Memory B cell (primary cell): ENCODE data around the gene PCDHGA12.
"Not testable (repeated sequence)": the region's sequence is repeated elsewhere in the genome, so short reads cannot be mapped to it uniquely, and the experiment has no call there.

Experiments
- ATAC-seq: fragments of 150-1000 bp; cut with Tn5 transposase; 2 replicates; pipeline ENCODE4 v1.10.0; 2021; ENCODE audit warnings: low read depth, mild to moderate bottlenecking, moderate library complexity
- DNase-seq, 2 donors: peaks; one replicate each; pipeline ENCODE4 v3.0.0; 2022; ENCODE audit warnings: low spot score in 2 of 2
- H3K27ac Mint-ChIP-seq: one replicate; pipeline ENCODE4 v1.8.0; 2022; ENCODE audit warnings: mild to moderate bottlenecking, moderate library complexity, mixed read lengths
- H3K27me3 Mint-ChIP-seq: one replicate; pipeline ENCODE4 v1.8.0; 2022; ENCODE audit warnings: mixed read lengths
- H3K36me3 Mint-ChIP-seq: one replicate; pipeline ENCODE4 v1.8.0; 2022; ENCODE audit warnings: mild to moderate bottlenecking, mixed read lengths
- H3K4me1 Mint-ChIP-seq: one replicate; pipeline ENCODE4 v1.8.0; 2022; ENCODE audit warnings: mixed read lengths
- H3K4me3 Mint-ChIP-seq: one replicate; pipeline ENCODE4 v1.8.0; 2022; ENCODE audit warnings: mild to moderate bottlenecking, moderate library complexity, mixed read lengths
- H3K9me3 Mint-ChIP-seq: one replicate; pipeline ENCODE4 v1.8.0; 2022; ENCODE audit warnings: mixed read lengths

Gene PCDHGA12

DNA sequence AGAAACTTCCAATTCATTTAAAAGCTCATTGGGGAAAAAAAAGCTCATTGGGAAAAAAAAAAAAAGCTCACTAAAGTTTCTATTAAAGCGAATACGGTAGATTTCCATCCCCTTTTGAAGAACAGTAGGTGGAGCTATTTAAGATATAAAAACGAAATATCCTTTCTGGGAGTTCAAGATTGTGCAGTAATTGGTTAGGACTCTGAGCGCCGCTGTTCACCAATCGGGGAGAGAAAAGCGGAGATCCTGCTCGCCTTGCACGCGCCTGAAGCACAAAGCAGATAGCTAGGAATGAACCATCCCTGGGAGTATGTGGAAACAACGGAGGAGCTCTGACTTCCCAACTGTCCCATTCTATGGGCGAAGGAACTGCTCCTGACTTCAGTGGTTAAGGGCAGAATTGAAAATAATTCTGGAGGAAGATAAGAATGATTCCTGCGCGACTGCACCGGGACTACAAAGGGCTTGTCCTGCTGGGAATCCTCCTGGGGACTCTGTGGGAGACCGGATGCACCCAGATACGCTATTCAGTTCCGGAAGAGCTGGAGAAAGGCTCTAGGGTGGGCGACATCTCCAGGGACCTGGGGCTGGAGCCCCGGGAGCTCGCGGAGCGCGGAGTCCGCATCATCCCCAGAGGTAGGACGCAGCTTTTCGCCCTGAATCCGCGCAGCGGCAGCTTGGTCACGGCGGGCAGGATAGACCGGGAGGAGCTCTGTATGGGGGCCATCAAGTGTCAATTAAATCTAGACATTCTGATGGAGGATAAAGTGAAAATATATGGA lies at the start of gene PCDHGA12:
Gene PCDHGA12, plus strand, starts transcription at position 176 of the 782 bp plus-strand sequence. Its CDS starts 253 bp downstream, at position 429.
- peak; percentile 83 for ATAC-seq
- Mint-ChIP-seq H3K4me3 (peak within 1 kb of the TSS; percentile 91), H3K36me3 (peaks cover 8% of the 10 kb centered on the region), H3K9me3 (peaks cover 12% of the 10 kb centered on the region), H3K27me3 (peaks cover 10% of the 10 kb centered on the region), H3K27ac (peak within 1 kb of the TSS; percentile 74), H3K4me1 (peaks cover 6% of the 10 kb centered on the region)
- DNase-seq: peak in 1 of 2 donors; percentile 51

DNA sequence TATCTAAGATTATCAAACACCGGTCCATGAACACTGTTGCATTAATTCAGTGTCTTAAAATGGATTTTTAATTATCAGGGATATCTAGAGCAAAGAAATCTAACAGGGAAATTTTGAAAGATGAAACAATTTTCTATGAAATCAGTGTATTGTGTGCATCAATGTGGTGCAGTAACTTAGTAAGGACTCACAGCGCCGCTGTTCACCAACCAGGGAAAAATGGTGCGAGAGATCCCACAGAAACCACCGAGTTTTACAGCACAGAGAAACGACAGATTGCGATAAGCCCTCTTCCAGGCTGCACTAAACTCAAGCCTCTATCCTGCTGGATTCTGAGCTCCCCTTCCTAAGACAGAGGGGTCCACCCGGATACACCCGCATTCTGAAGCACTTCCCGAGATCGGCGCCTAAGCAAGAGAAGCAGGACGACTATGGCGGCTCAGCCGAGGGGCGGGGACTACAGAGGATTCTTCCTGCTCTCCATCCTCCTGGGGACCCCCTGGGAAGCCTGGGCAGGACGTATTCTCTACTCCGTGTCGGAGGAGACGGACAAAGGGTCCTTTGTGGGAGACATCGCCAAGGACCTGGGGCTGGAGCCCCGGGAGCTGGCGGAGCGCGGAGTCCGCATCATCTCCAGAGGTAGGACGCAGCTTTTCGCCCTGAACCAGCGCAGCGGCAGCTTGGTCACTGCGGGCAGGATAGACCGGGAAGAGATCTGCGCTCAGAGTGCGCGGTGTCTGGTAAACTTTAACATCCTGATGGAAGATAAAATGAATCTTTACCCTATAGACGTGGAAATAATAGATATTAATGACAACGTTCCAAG lies 47.6 kb upstream of the PCDHGA12 start, which contains the start of gene PCDHGA7:
Gene PCDHGA7, plus strand, starts transcription at position 274 of the 826 bp plus-strand sequence. Its CDS starts 158 bp downstream, at position 432.
- no peak for ATAC-seq
- no peak within 1 kb of the TSS for H3K27ac Mint-ChIP-seq
- DNase-seq: peak in 1 of 2 donors; percentile 9
- H3K9me3 Mint-ChIP-seq: peaks cover 7% of the 10 kb centered on the region
- H3K4me1 Mint-ChIP-seq: no peaks in the 10 kb centered on the region
- H3K36me3 Mint-ChIP-seq: peaks cover 3% of the 10 kb centered on the region
- peaks cover 21% of the 10 kb centered on the region for H3K27me3 Mint-ChIP-seq
- peak within 1 kb of the TSS; percentile 78 for H3K4me3 Mint-ChIP-seq

DNA sequence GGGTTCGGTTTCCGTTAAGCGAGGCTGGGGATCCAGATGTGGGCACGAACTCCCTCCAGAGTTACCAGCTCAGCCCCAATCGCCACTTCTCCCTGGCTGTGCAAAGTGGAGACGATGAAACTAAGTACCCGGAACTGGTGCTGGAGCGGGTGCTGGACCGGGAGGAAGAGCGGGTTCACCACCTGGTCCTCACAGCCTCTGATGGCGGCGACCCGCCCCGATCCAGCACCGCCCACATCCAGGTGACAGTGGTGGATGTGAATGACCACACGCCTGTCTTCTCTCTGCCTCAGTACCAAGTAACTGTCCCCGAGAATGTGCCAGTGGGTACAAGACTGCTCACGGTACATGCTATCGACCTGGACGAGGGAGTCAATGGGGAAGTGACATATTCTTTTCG lies 47.0 kb upstream of the PCDHGA12 start:
- no peak for DNase-seq
- ATAC-seq: no peak
- Mint-ChIP-seq H3K4me3 (no peak overlapping the region), H3K36me3 (peaks cover 3% of the 10 kb centered on the region), H3K9me3 (peaks cover 7% of the 10 kb centered on the region), H3K27ac (no peak overlapping the region), H3K27me3 (peaks cover 21% of the 10 kb centered on the region), H3K4me1 (no peaks in the 10 kb centered on the region)

DNA sequence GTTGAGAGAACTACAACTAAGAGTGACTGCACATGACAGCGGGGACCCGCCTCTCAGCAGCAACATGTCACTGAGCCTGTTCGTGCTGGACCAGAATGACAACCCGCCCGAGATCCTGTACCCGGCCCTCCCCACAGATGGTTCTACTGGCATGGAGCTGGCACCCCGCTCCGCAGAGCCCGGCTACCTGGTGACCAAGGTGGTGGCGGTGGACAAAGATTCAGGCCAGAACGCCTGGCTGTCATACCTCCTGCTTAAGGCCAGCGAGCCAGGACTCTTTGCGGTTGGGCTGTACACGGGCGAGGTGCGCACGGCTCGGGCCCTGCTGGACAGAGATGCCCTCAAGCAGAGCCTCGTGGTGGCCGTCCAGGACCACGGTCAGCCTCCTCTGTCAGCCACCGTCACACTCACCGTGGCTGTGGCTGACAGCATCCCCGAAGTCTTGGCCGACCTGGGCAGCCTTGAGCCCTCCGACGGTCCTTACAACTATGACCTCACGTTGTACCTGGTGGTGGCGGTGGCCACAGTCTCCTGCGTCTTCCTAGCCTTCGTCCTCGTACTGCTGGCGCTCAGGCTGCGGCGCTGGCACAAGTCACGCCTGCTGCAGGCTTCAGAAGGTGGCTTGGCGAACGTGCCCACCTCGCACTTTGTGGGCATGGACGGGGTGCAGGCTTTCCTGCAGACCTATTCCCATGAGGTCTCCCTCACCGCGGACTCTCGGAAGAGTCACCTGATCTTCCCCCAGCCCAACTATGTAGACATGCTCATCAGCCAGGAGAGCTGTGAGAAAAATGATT lies 45.6 kb upstream of the PCDHGA12 start:
- H3K27ac Mint-ChIP-seq: no peak overlapping the region
- H3K36me3 Mint-ChIP-seq: no peaks in the 10 kb centered on the region
- ATAC-seq (no peak), DNase-seq (no peak)
- H3K4me1 Mint-ChIP-seq: no peaks in the 10 kb centered on the region
- H3K4me3 Mint-ChIP-seq: no peak overlapping the region
- peaks cover 6% of the 10 kb centered on the region for H3K9me3 Mint-ChIP-seq
- H3K27me3 Mint-ChIP-seq: peaks cover 21% of the 10 kb centered on the region

DNA sequence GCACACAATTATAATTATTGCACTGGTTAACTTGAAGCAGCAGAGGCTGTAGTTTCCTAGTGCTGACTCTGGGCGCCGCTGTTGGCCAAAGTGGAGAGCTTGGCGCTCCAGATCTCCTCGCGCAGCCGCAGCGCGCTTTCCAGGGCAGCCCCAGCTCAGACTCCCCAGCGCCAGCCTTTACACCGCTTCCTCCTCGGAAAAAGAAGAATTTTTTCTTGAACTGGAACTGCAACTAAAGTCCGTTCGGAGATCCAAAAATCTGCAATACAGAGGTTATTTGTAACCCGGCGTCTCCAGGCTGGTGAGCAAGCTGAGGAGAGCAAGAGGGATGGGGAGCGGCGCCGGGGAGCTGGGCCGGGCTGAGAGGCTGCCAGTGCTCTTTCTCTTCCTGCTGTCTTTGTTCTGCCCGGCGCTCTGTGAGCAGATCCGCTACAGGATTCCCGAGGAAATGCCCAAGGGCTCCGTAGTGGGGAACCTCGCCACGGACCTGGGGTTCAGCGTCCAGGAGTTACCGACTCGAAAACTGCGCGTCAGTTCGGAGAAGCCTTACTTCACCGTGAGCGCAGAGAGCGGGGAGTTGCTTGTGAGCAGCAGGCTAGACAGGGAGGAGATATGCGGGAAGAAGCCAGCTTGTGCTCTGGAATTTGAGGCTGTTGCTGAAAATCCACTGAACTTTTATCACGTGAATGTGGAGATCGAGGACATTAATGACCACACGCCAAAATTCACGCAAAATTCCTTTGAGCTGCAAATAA lies 42.6 kb upstream of the PCDHGA12 start, which contains the start of gene PCDHGB4:
Gene PCDHGB4, plus strand, starts transcription at position 142 of the 755 bp plus-strand sequence. Its CDS starts 187 bp downstream, at position 329.
- H3K36me3 Mint-ChIP-seq, H3K27ac Mint-ChIP-seq: not testable (repeated sequence)
- ATAC-seq: peak; percentile 58

DNA sequence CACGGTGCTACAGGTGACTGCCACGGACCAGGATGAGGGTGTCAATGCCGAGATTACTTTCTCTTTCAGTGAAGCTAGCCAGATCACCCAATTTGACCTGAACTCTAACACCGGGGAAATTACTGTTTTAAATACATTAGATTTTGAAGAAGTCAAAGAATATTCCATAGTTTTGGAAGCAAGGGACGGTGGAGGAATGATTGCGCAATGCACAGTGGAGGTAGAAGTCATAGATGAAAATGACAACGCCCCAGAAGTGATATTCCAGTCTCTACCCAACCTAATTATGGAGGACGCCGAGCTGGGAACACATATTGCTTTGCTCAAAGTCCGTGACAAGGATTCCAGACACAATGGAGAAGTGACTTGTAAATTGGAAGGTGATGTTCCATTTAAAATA lies 41.6 kb upstream of the PCDHGA12 start:
- H3K27ac Mint-ChIP-seq: no peak overlapping the region
- H3K27me3 Mint-ChIP-seq: peaks cover 18% of the 10 kb centered on the region
- H3K9me3 Mint-ChIP-seq: peaks cover 4% of the 10 kb centered on the region
- peaks cover 2% of the 10 kb centered on the region for H3K4me1 Mint-ChIP-seq
- DNase-seq: no peak
- no peak for ATAC-seq
- peaks cover 5% of the 10 kb centered on the region for H3K36me3 Mint-ChIP-seq
- H3K4me3 Mint-ChIP-seq: no peak overlapping the region

More for the DNA sequence above, 42.6 kb upstream of the PCDHGA12 start, which contains the start of gene PCDHGB4:
- peak in 1 of 2 donors; percentile 16 for DNase-seq
- H3K4me1 Mint-ChIP-seq, H3K9me3 Mint-ChIP-seq: not testable (repeated sequence)
- peak within 1 kb of the TSS; percentile 34 for H3K4me3 Mint-ChIP-seq
- H3K27me3 Mint-ChIP-seq: peaks cover 21% of the 10 kb centered on the region

DNA sequence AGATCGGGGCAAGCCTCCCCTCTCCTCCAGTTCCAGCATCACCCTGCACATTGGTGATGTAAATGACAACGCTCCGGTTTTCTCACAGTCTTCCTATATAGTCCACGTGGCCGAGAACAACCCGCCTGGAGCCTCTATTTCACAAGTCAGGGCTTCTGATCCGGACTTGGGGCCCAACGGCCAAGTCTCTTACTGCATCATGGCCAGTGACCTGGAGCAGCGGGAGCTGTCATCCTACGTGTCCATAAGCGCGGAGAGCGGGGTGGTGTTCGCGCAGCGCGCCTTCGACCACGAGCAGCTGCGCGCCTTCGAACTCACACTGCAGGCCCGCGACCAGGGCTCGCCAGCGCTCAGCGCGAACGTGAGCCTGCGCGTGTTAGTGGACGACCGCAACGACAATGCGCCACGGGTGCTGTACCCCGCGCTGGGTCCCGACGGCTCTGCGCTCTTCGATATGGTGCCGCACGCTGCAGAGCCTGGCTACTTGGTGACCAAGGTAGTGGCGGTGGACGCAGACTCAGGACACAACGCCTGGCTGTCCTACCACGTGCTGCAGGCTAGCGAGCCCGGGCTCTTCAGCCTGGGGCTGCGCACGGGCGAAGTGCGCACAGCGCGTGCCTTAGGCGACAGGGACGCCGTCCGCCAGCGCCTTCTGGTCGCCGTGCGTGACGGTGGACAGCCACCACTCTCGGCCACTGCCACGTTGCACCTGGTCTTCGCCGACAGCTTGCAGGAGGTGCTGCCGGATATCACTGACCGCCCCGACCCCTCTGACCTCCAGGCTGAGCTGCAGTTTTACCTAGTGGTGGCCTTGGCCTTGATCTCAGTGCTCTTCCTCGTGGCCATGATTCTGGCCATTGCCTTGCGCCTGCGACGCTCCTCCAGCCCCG lies 40.9 kb upstream of the PCDHGA12 start:
- Mint-ChIP-seq H3K27me3 (peaks cover 21% of the 10 kb centered on the region), H3K36me3 (peaks cover 5% of the 10 kb centered on the region), H3K27ac (no peak overlapping the region), H3K9me3 (peaks cover 8% of the 10 kb centered on the region), H3K4me3 (no peak overlapping the region), H3K4me1 (peaks cover 2% of the 10 kb centered on the region)
- DNase-seq (no peak), ATAC-seq (no peak)

DNA sequence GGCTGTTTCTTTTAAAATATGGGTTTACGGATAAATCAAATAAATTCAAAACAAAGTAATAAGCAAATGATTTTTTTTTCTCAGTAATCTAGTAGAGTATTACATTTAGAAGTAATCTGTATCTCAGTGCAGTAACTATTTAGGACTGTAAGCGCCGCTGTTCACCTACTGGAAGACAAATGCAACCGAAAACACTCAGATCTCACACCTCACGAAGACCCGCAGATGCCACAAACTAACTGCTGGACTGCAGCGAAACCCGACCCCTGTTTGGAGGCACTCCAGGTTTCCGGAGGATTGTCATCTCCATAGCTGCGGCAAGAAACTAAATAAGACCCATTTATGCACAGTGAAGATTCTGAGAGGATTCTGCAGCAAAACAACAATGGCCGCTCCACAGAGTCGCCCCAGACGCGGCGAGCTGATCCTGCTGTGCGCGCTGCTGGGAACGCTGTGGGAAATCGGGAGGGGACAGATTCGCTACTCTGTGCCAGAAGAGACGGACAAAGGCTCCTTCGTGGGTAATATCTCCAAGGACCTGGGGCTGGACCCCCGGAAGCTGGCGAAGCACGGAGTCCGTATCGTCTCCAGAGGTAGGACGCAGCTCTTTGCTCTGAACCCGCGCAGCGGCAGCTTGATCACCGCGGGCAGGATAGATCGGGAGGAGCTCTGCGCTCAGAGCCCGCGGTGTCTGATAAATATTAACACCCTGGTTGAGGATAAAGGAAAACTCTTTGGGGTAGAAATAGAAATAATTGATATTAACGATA lies 37.7 kb upstream of the PCDHGA12 start, which contains the start of gene PCDHGA8:
Gene PCDHGA8, plus strand, starts transcription at position 205 of the 770 bp plus-strand sequence. Its CDS starts 181 bp downstream, at position 386.
- ATAC-seq: no peak
- no peak within 1 kb of the TSS for H3K27ac Mint-ChIP-seq
- H3K36me3 Mint-ChIP-seq: peaks cover 5% of the 10 kb centered on the region
- H3K4me1 Mint-ChIP-seq: peaks cover 2% of the 10 kb centered on the region
- peaks cover 8% of the 10 kb centered on the region for H3K9me3 Mint-ChIP-seq
- H3K27me3 Mint-ChIP-seq: peaks cover 21% of the 10 kb centered on the region
- no peak within 1 kb of the TSS for H3K4me3 Mint-ChIP-seq
- DNase-seq: no peak

DNA sequence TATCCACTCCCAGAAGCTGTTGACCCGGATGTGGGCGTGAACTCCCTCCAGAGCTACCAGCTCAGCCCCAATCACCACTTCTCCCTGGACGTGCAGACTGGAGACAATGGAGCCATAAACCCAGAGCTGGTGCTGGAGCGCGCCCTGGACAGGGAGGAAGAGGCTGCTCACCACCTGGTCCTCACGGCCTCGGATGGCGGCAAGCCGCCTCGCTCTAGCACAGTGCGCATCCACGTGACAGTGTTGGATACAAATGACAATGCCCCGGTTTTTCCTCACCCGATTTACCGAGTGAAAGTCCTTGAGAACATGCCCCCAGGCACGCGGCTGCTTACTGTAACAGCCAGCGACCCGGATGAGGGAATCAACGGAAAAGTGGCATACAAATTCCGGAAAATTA lies 37.0 kb upstream of the PCDHGA12 start:
- H3K27me3 Mint-ChIP-seq: peaks cover 21% of the 10 kb centered on the region
- no peak overlapping the region for H3K27ac Mint-ChIP-seq
- ATAC-seq (no peak), DNase-seq (no peak)
- peaks cover 2% of the 10 kb centered on the region for H3K4me1 Mint-ChIP-seq
- H3K36me3 Mint-ChIP-seq: peaks cover 5% of the 10 kb centered on the region
- H3K4me3 Mint-ChIP-seq: no peak overlapping the region
- peaks cover 8% of the 10 kb centered on the region for H3K9me3 Mint-ChIP-seq

DNA sequence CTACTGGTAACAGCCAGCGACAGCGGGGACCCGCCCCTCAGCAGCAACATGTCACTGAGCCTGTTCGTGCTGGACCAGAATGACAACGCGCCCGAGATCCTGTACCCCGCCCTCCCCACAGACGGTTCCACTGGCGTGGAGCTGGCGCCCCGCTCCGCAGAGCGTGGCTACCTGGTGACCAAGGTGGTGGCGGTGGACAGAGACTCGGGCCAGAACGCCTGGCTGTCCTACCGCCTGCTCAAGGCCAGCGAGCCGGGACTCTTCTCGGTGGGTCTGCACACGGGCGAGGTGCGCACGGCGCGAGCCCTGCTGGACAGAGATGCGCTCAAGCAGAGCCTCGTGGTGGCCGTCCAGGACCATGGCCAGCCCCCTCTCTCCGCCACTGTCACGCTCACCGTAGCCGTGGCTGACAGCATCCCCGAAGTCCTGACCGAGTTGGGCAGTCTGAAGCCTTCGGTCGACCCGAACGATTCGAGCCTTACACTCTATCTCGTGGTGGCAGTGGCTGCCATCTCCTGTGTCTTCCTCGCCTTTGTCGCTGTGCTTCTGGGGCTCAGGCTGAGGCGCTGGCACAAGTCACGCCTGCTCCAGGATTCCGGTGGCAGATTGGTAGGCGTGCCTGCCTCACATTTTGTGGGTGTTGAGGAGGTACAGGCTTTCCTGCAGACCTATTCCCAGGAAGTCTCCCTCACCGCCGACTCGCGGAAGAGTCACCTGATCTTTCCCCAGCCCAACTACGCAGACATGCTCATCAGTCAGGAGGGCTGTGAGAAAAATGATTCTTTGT lies 35.7 kb upstream of the PCDHGA12 start:
- DNase-seq, H3K9me3 Mint-ChIP-seq: not testable (repeated sequence)
- H3K27me3 Mint-ChIP-seq: peaks cover 18% of the 10 kb centered on the region

More for the DNA sequence above, 35.7 kb upstream of the PCDHGA12 start:
- H3K27ac Mint-ChIP-seq, H3K36me3 Mint-ChIP-seq, ATAC-seq, H3K4me3 Mint-ChIP-seq, H3K4me1 Mint-ChIP-seq: not testable (repeated sequence)
